Measurements from ENCODE around the gene DDHD1. TPM values are rescaled to one million over a fixed set of nuclear protein-coding genes. Genes with fewer than 3 reads are reported as not detected.

Gene DDHD1
- polyA plus RNA-seq, 2 of the 4 experiments (the other 2 are of a cell fraction) = 6.2 to 12.3 TPM

DNA sequence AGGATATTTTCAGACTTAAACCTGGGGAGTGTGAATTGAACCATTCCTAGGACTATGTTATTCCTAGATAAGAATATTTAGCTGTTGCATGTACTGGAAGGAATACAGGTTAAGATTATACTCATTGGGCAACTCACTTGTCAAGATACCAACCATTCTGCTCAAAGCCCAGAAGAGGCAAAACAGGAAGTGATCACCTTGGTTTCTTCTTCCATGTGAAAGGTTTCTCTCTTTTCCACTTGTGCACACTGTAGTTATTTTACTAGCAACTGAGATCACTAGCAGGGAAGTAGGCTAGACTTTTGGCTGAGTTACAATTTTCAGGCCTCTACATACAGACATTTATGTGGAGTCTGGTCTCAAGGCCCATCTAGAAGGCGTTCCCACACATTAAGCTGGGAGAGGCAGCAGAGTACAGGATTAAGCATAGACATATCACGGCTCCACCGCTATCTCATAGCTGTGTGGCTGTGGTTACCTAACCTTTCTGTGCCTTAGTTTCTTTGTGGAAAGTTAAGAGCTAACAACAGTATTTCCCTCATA is 118.4 kb downstream of the DDHD1 start (continued):
- TF ChIP-seq POLR2A (IDR thresholded peaks at IDR 0.05; ENCODE audit: low read length) (no peak), HES2 (IDR thresholded peaks at IDR 0.05) (no peak)

GRCh38 chr14:53034036-53034435 is 119.1 kb downstream of the DDHD1 start:
- Histone ChIP-seq H3K4me3 (no peak overlapping the region), H3K27ac (no peak overlapping the region), H3K4me1 (peaks cover 15% of the 10 kb centered on the region), H3K9me3 (no peaks in the 10 kb centered on the region), H3K4me2 (no peak overlapping the region)
- ATAC-seq (no peak), DNase-seq (ENCODE audit: low read depth in 1 of 2, low spot score in 1 of 2) (no peak), FAIRE-seq (no peak)
- ChIA-PET POLR2A (no interaction called here), CTCF (interaction anchor here (1.2 to 1.4 kb wide), 2 partner anchors 20 to 22 kb away, joined by 3 to 4 read pairs; no protein-coding TSS in a partner anchor)
- no peak for TF ChIP-seq HOXA7 (CRISPR knock-in tag; IDR thresholded peaks at IDR 0.05)
- no peak for TF ChIP-seq ZC3H11A (IDR thresholded peaks at IDR 0.05)
- TF ChIP-seq SMC3 (IDR thresholded peaks at IDR 0.05) = no peak
- no peak for TF ChIP-seq EHMT2 (IDR thresholded peaks at IDR 0.05; ENCODE audit: low read depth)
- TF ChIP-seq GATA3 (IDR thresholded peaks at IDR 0.05; ENCODE audit: borderline replicate concordance) = no peak
- no peak for TF ChIP-seq CHD4 (IDR thresholded peaks at IDR 0.05; ENCODE audit: borderline replicate concordance)
- TF ChIP-seq POLR2AphosphoS2 (conservative IDR thresholded peaks at IDR 0.05; ENCODE audit: low read length) = no peak
- no peak for TF ChIP-seq BHLHE40 (IDR thresholded peaks at IDR 0.05; ENCODE audit: low read depth, low read length)
- TF ChIP-seq TFCP2L1 (CRISPR knock-in tag; IDR thresholded peaks at IDR 0.05) = no peak
- TF ChIP-seq KDM1A (IDR thresholded peaks at IDR 0.05; ENCODE audit: low read depth) = no peak
- no peak for TF ChIP-seq FOSL2 (IDR thresholded peaks at IDR 0.05)
- no peak for TF ChIP-seq FOSL2 (CRISPR knock-in tag; IDR thresholded peaks at IDR 0.05)
- TF ChIP-seq POLR2A (IDR thresholded peaks at IDR 0.05; ENCODE audit: low read length) = no peak
- no peak for TF ChIP-seq JUNB (IDR thresholded peaks at IDR 0.05)
- TF ChIP-seq, protein P1, sequence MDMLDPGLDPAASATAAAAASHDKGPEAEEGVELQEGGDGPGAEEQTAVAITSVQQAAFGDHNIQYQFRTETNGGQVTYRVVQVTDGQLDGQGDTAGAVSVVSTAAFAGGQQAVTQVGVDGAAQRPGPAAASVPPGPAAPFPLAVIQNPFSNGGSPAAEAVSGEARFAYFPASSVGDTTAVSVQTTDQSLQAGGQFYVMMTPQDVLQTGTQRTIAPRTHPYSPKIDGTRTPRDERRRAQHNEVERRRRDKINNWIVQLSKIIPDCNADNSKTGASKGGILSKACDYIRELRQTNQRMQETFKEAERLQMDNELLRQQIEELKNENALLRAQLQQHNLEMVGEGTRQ (IDR thresholded peaks at IDR 0.05) = no peak
- TF ChIP-seq, protein P2, sequence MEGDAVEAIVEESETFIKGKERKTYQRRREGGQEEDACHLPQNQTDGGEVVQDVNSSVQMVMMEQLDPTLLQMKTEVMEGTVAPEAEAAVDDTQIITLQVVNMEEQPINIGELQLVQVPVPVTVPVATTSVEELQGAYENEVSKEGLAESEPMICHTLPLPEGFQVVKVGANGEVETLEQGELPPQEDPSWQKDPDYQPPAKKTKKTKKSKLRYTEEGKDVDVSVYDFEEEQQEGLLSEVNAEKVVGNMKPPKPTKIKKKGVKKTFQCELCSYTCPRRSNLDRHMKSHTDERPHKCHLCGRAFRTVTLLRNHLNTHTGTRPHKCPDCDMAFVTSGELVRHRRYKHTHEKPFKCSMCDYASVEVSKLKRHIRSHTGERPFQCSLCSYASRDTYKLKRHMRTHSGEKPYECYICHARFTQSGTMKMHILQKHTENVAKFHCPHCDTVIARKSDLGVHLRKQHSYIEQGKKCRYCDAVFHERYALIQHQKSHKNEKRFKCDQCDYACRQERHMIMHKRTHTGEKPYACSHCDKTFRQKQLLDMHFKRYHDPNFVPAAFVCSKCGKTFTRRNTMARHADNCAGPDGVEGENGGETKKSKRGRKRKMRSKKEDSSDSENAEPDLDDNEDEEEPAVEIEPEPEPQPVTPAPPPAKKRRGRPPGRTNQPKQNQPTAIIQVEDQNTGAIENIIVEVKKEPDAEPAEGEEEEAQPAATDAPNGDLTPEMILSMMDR (IDR thresholded peaks at IDR 0.05) = no peak
- WGBS (ENCODE audit: missing lambda C conversion rate) = 84% methylated on average over 3 of the region's 3 CpGs

DNA sequence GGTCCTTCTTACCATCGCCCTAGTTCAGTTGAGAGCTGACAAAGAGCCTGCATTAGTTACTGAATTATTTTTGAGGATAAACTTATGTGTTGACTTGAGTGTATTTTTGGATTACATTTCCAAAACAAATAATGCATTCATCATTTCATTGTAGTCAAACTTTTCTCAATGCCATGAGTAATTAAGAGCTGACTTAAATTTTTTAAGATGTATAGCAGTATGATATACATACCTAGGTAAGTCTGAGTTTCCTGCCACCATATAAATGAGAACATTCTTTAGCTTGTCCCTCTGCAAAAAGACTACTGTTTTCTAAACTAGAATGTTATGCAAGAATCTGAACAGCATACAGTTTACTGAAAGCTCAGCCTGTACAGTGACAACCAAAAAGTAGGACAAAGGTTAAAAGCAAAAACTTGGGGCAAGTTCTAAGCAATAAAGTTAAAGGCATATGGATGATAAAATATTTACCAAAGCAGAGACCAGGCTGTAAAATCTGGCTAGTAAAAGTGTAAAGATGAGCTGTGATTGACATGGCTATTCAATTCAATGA is 120.2 kb downstream of the DDHD1 start:
- WGBS (ENCODE audit: missing lambda C conversion rate) = 71% methylated on average over 1 of the region's 1 CpG
- Histone ChIP-seq H3K4me3 (no peak overlapping the region), H3K9me3 (no peaks in the 10 kb centered on the region), H3K4me1 (peaks cover 15% of the 10 kb centered on the region), H3K4me2 (no peak overlapping the region; the same call in 2 of the 3 replicates), H3K27ac (no peak overlapping the region)
- FAIRE-seq (no peak), ATAC-seq (no peak), DNase-seq (ENCODE audit: low read depth in 1 of 2, low spot score in 1 of 2) (no peak)
- ChIA-PET CTCF (interaction anchor here (1.2 kb wide), 2 partner anchors 21 to 207 kb away, joined by 3 to 4 read pairs; no protein-coding TSS in a partner anchor), POLR2A (no interaction called here)
- TF ChIP-seq FOSL2 (IDR thresholded peaks at IDR 0.05) (no peak), FOSL2 (CRISPR knock-in tag; IDR thresholded peaks at IDR 0.05) (no peak)

DNA sequence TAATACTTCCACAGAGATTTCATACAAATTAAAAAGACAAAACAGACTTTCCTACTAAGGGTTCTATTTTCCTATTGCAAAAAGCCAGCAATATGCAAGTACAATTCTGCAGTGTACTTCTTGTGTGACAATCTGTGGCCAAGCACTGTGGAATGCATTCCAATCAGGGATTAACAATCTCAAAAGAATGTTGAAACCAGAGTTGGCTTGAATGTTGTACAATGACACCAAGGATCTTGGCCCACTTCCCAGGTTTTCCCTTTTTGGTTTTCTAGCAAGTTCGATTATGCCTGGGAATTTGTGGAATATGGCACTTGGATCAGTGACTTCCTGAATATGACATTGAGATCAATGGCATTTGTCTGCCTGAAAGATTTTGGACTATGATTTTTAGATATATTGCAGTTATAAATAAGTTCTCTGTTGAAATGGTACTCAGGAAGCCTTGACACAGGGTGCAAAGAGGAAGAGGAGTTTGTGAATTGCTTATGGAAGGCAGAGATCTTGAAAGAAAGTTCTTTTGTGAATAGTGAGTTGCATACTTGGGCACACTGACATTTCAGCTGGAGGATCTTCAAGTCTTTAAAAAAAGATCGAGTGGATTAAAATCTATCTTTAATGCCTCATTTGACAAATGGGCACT is 120.8 kb downstream of the DDHD1 start:
- WGBS (ENCODE audit: missing lambda C conversion rate) = 24% methylated on average over 2 of the region's 2 CpGs
- DNase-seq (ENCODE audit: low read depth in 1 of 2, low spot score in 1 of 2) (peak in 1 of 2 experiments; percentile 10), FAIRE-seq (no peak), ATAC-seq (no peak)
- POLR2A ChIA-PET = no interaction called here
- no peak overlapping the region for H3K4me3 ChIP-seq
- no peak overlapping the region for H3K27ac ChIP-seq
- peak overlapping the region; percentile 34; the same call in 1 of the 3 replicates for H3K4me2 ChIP-seq
- no peaks in the 10 kb centered on the region for H3K9me3 ChIP-seq
- CTCF ChIA-PET = interaction anchor here (1.2 kb wide), 2 partner anchors 207 to 209 kb away, joined by 3 to 4 read pairs; no protein-coding TSS in a partner anchor
- H3K4me1 ChIP-seq = peaks cover 15% of the 10 kb centered on the region
- TF ChIP-seq, protein P1 (IDR thresholded peaks at IDR 0.05) = no peak
- no peak for TF ChIP-seq GATA3 (IDR thresholded peaks at IDR 0.05; ENCODE audit: borderline replicate concordance)
- no peak for TF ChIP-seq JUNB (IDR thresholded peaks at IDR 0.05)
- TF ChIP-seq EHMT2 (IDR thresholded peaks at IDR 0.05; ENCODE audit: low read depth) = no peak
- TF ChIP-seq EP300 (IDR thresholded peaks at IDR 0.05) = no peak
- no peak for TF ChIP-seq RNF2 (IDR thresholded peaks at IDR 0.05; ENCODE audit: borderline replicate concordance, low read depth)

Measured in A549 (cell line).